ENCODE results near the gene PJA1.

DNA sequence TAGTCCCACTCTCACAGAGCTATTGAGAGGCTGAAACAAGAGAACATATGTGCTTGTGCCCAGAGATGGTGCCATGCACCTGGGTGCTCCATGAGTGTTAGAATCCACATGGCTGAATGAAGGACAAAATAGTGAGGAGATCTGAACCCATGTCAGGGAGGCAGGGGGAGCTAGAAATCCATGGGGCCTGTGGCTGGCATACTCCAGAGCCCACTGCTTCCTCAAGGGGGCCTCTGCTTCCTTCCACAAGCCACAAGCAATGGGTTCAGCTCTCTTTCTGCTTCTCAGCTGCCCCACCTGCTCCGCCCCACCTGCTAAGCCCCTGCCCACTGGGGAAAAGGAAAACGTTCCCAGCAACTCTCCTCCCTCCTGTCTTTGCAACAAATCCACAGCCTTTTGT is 46.1 kb downstream of the PJA1 start:
- TF ChIP-seq EZH2 (IDR thresholded peaks at IDR 0.05; ENCODE audit: borderline replicate concordance): no peak
- TF ChIP-seq EZH2phosphoT487 (IDR thresholded peaks at IDR 0.05; ENCODE audit: low read depth, severe bottlenecking, unreplicated experiment): no peak
